ENCODE data around the gene PGC.

Gene PGC

GRCh38 chr6:41714556-41715273 lies 32.5 kb downstream of the PGC start:
- no peak for DNase-seq (ENCODE audit: low read depth)

- no peak for DNase-seq (ENCODE audit: low read depth)
These were observed 33.4 kb downstream of the PGC start for GRCh38 chr6:41713650-41714291.

GRCh38 chr6:41713159-41713649 lies 34.0 kb downstream of the PGC start:
- DNase-seq (ENCODE audit: low read depth) = no peak

GRCh38 chr6:41712651-41713103 lies 34.5 kb downstream of the PGC start:
- no peak for DNase-seq (ENCODE audit: low read depth)

- no peak for DNase-seq (ENCODE audit: low read depth)
These were observed 35.7 kb downstream of the PGC start for GRCh38 chr6:41711323-41712038.

- no peak for DNase-seq (ENCODE audit: low read depth)
These were observed 37.8 kb downstream of the PGC start for GRCh38 chr6:41709375-41709774.

- no peak for DNase-seq (ENCODE audit: low read depth)
These were observed 38.3 kb downstream of the PGC start for GRCh38 chr6:41708856-41709255.

GRCh38 chr6:41707565-41708200 lies 39.5 kb downstream of the PGC start:
- no peak for DNase-seq (ENCODE audit: low read depth)

GRCh38 chr6:41706876-41707564 lies 40.2 kb downstream of the PGC start:
- no peak for DNase-seq (ENCODE audit: low read depth)

- DNase-seq (ENCODE audit: low read depth) = no peak
These were observed 41.0 kb downstream of the PGC start for GRCh38 chr6:41705996-41706835.

- no peak for DNase-seq (ENCODE audit: low read depth)
These were observed 41.7 kb downstream of the PGC start for GRCh38 chr6:41705311-41705995.

- DNase-seq (ENCODE audit: low read depth) = no peak
These were observed 42.4 kb downstream of the PGC start for GRCh38 chr6:41704656-41705310.

GRCh38 chr6:41704028-41704427 lies 43.2 kb downstream of the PGC start:
- DNase-seq (ENCODE audit: low read depth) = no peak

- no peak for DNase-seq (ENCODE audit: low read depth)
These were observed 44.3 kb downstream of the PGC start for GRCh38 chr6:41702771-41703494.

GRCh38 chr6:41702089-41702745 lies 45.0 kb downstream of the PGC start:
- DNase-seq (ENCODE audit: low read depth) = no peak

- DNase-seq (ENCODE audit: low read depth) = no peak
These were observed 46.5 kb downstream of the PGC start for GRCh38 chr6:41700463-41701347.

GRCh38 chr6:41699063-41699462 lies 48.1 kb downstream of the PGC start:
- no peak for DNase-seq (ENCODE audit: low read depth)
